ENCODE measurements around the gene MYOCD.

- TF ChIP-seq, protein P1, sequence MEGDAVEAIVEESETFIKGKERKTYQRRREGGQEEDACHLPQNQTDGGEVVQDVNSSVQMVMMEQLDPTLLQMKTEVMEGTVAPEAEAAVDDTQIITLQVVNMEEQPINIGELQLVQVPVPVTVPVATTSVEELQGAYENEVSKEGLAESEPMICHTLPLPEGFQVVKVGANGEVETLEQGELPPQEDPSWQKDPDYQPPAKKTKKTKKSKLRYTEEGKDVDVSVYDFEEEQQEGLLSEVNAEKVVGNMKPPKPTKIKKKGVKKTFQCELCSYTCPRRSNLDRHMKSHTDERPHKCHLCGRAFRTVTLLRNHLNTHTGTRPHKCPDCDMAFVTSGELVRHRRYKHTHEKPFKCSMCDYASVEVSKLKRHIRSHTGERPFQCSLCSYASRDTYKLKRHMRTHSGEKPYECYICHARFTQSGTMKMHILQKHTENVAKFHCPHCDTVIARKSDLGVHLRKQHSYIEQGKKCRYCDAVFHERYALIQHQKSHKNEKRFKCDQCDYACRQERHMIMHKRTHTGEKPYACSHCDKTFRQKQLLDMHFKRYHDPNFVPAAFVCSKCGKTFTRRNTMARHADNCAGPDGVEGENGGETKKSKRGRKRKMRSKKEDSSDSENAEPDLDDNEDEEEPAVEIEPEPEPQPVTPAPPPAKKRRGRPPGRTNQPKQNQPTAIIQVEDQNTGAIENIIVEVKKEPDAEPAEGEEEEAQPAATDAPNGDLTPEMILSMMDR (IDR thresholded peaks at IDR 0.05; ENCODE audit: borderline replicate concordance, extremely low read depth, low read length, poor library complexity, severe bottlenecking): no peak
- no peak for TF ChIP-seq EZH2 (IDR thresholded peaks at IDR 0.05; ENCODE audit: borderline replicate concordance, low read depth, low read length, severe bottlenecking)
Measured at GRCh38 chr17:12648498-12648897, 17.2 kb upstream of the MYOCD start.
